ENCODE results near the gene WFS1.

WFS1 gene

GRCh38 chr4:6277935-6278800 is 8.5 kb downstream of the WFS1 start:
- TF ChIP-seq CTCF (IDR thresholded peaks at IDR 0.05; ENCODE audit: low read depth, low read length, missing control alignments): no peak
- H3K27ac ChIP-seq: no peak overlapping the region
- no peaks in the 10 kb centered on the region for H3K36me3 ChIP-seq (replicated peaks)
- in situ Hi-C loops (cut with HindIII; ENCODE audit: low pct_ligation_motif_present, low sequenced_read_pairs): no loop called here
- no peak overlapping the region for H3K4me3 ChIP-seq (ENCODE audit: low read depth, low read length)
- no peak for DNase-seq
- H3K27me3 ChIP-seq (replicated peaks): no peaks in the 10 kb centered on the region

- in situ Hi-C loops (cut with HindIII; ENCODE audit: low pct_ligation_motif_present, low sequenced_read_pairs): no loop called here
- peak; percentile 56 for DNase-seq
- Histone ChIP-seq H3K27ac (no peak overlapping the region), H3K36me3 (replicated peaks) (no peaks in the 10 kb centered on the region), H3K27me3 (replicated peaks) (no peaks in the 10 kb centered on the region), H3K4me3 (ENCODE audit: low read depth, low read length) (no peak overlapping the region)
- TF ChIP-seq CTCF (IDR thresholded peaks at IDR 0.05; ENCODE audit: low read depth, low read length, missing control alignments): no peak
These were observed 9.1 kb downstream of the WFS1 start for GRCh38 chr4:6278801-6279197.

GRCh38 chr4:6279582-6280289 is 10.1 kb downstream of the WFS1 start:
- Histone ChIP-seq H3K27ac (no peak overlapping the region), H3K27me3 (replicated peaks) (no peaks in the 10 kb centered on the region), H3K36me3 (replicated peaks) (no peaks in the 10 kb centered on the region), H3K4me3 (ENCODE audit: low read depth, low read length) (no peak overlapping the region)
- in situ Hi-C loops (cut with HindIII; ENCODE audit: low pct_ligation_motif_present, low sequenced_read_pairs): no loop called here
- DNase-seq: no peak
- no peak for TF ChIP-seq CTCF (IDR thresholded peaks at IDR 0.05; ENCODE audit: low read depth, low read length, missing control alignments)

- peak; percentile 4 for TF ChIP-seq CTCF (IDR thresholded peaks at IDR 0.05; ENCODE audit: low read depth, low read length, missing control alignments)
- DNase-seq: no peak
- Histone ChIP-seq H3K36me3 (replicated peaks) (no peaks in the 10 kb centered on the region), H3K27me3 (replicated peaks) (no peaks in the 10 kb centered on the region), H3K27ac (no peak overlapping the region), H3K4me3 (ENCODE audit: low read depth, low read length) (no peak overlapping the region)
- in situ Hi-C loops (cut with HindIII; ENCODE audit: low pct_ligation_motif_present, low sequenced_read_pairs): no loop called here
These were observed 10.8 kb downstream of the WFS1 start for GRCh38 chr4:6280365-6280996.

GRCh38 chr4:6281436-6282313 is 12.0 kb downstream of the WFS1 start:
- H3K4me3 ChIP-seq (ENCODE audit: low read depth, low read length): no peak overlapping the region
- H3K27ac ChIP-seq: no peak overlapping the region
- no peaks in the 10 kb centered on the region for H3K27me3 ChIP-seq (replicated peaks)
- in situ Hi-C loops (cut with HindIII; ENCODE audit: low pct_ligation_motif_present, low sequenced_read_pairs): no loop called here
- no peak for DNase-seq
- TF ChIP-seq CTCF (IDR thresholded peaks at IDR 0.05; ENCODE audit: low read depth, low read length, missing control alignments): no peak
- no peaks in the 10 kb centered on the region for H3K36me3 ChIP-seq (replicated peaks)

Measured in brain microvascular endothelial cell (primary cell).